Measurements from ENCODE around the gene ADGRV1.

DNA sequence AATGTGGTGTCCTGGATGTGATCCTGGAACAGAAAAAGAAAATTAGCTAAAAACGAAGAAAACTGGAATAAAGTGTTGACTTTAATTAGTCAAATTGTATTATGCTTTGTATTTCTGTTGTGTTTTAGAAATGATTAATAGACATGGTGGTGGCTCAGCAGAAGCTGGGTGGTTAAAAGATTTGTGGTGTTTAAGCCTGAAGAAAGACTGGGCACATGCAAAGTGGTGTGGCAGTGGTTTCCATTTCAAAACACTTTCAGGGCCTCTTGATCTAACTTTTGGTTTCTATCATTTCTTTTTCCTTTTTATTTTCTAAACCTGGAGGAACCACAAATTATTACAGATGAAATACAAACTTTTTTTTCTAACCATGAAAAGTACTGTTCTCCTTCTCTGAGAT lies 44.1 kb downstream of the ADGRV1 start:
- TF ChIP-seq, protein P1, sequence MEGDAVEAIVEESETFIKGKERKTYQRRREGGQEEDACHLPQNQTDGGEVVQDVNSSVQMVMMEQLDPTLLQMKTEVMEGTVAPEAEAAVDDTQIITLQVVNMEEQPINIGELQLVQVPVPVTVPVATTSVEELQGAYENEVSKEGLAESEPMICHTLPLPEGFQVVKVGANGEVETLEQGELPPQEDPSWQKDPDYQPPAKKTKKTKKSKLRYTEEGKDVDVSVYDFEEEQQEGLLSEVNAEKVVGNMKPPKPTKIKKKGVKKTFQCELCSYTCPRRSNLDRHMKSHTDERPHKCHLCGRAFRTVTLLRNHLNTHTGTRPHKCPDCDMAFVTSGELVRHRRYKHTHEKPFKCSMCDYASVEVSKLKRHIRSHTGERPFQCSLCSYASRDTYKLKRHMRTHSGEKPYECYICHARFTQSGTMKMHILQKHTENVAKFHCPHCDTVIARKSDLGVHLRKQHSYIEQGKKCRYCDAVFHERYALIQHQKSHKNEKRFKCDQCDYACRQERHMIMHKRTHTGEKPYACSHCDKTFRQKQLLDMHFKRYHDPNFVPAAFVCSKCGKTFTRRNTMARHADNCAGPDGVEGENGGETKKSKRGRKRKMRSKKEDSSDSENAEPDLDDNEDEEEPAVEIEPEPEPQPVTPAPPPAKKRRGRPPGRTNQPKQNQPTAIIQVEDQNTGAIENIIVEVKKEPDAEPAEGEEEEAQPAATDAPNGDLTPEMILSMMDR (conservative IDR thresholded peaks at IDR 0.05; ENCODE audit: low read length), result no peak
- no peak for TF ChIP-seq EZH2phosphoT487 (IDR thresholded peaks at IDR 0.05; ENCODE audit: borderline replicate concordance, low read depth, low read length)
